Liver (tissue), 9 donors: ENCODE data around the gene NAV2. TPM values are rescaled to one million over a fixed set of nuclear protein-coding genes. Genes with fewer than 3 reads are reported as not detected.

Experiments
- DNase-seq: peaks from one replicate; pipeline ENCODE4 v3.0.0-alpha.2; 2017; ENCODE audit warnings: low spot score
- H3K27ac ChIP-seq, 2 donors: one replicate each; pipeline ENCODE4 v1.7.0; 2013; ENCODE audit warnings: inconsistent platforms in 2 of 2, low read length in 2 of 2, control low read depth in 1 of 2, low read depth in 1 of 2, mild to moderate bottlenecking in 1 of 2
- H3K27me3 ChIP-seq, 4 donors: one replicate each; pipeline versions ENCODE4 v1.6.1 to v1.7.0; 2013; ENCODE audit warnings: low read length in 3 of 4, inconsistent platforms in 1 of 4, mild to moderate bottlenecking in 1 of 4, moderate library complexity in 1 of 4; ENCODE audit not compliant: control insufficient read depth in 4 of 4, insufficient read depth in 4 of 4
- H3K36me3 ChIP-seq, 4 donors: one replicate each; pipeline versions ENCODE4 v1.6.1 to v1.7.0; 2013; ENCODE audit warnings: low read length in 3 of 4, mild to moderate bottlenecking in 3 of 4, low read depth in 1 of 4, moderate library complexity in 1 of 4; ENCODE audit not compliant: control insufficient read depth in 4 of 4, insufficient read depth in 3 of 4
- H3K4me1 ChIP-seq, 4 donors: one replicate each; pipeline versions ENCODE4 v1.6.1 to v1.7.0; 2013; ENCODE audit warnings: low read length in 3 of 4, mild to moderate bottlenecking in 3 of 4, moderate library complexity in 1 of 4; ENCODE audit not compliant: control insufficient read depth in 4 of 4, insufficient read depth in 4 of 4
- H3K4me3 ChIP-seq, 3 donors: one replicate each; pipeline versions ENCODE4 v1.6.1 to v1.7.0; 2013; ENCODE audit warnings: low read length in 3 of 3, control low read depth in 1 of 3, low read depth in 1 of 3, mild to moderate bottlenecking in 1 of 3
- H3K9ac ChIP-seq, 2 donors: one replicate each; pipeline ENCODE4 v1.7.0; 2013; ENCODE audit warnings: low read length in 2 of 2, mild to moderate bottlenecking in 2 of 2, moderate library complexity in 2 of 2, control low read depth in 1 of 2, low read depth in 1 of 2
- H3K9me3 ChIP-seq, 4 donors: one replicate each; pipeline versions ENCODE4 v1.6.1 to v1.7.0; 2013; ENCODE audit warnings: low read length in 3 of 4; ENCODE audit not compliant: control insufficient read depth in 4 of 4
- ATF3 ChIP-seq: IDR thresholded peaks from 2 replicates; pipeline ENCODE4 v1.6.1; 2016; ENCODE audit warnings: antibody characterized with exemption
- CTCF ChIP-seq: fragments of 150-350 bp; IDR thresholded peaks from 2 replicates; pipeline ENCODE4 v1.5.1; 2017; ENCODE audit warnings: improper control_type of control experiment, low read depth, low read length; ENCODE audit not compliant: missing input control
- EGR1 ChIP-seq, 2 donors: IDR thresholded peaks; 2 replicates each; pipeline ENCODE4 v1.6.1; 2016 to 2018; ENCODE audit warnings: antibody characterized with exemption in 2 of 2, low read depth in 2 of 2
- FOXA1 ChIP-seq: IDR thresholded peaks from 2 replicates; pipeline ENCODE4 v1.6.1; 2016; ENCODE audit warnings: antibody characterized with exemption
- FOXA2 ChIP-seq: IDR thresholded peaks from 2 replicates; pipeline ENCODE4 v1.6.1; 2016; ENCODE audit warnings: antibody characterized with exemption
- GABPA ChIP-seq, 2 donors: IDR thresholded peaks in 1 of 2; conservative IDR thresholded peaks in 1 of 2; 2 replicates each; pipeline ENCODE4 v1.6.1; 2016; ENCODE audit warnings: antibody characterized with exemption in 2 of 2, mild to moderate bottlenecking in 1 of 2, moderate library complexity in 1 of 2
- HNF4A ChIP-seq, 2 donors: conservative IDR thresholded peaks; 2 replicates each; pipeline ENCODE4 v1.6.1; 2016; ENCODE audit warnings: antibody characterized with exemption in 2 of 2, mild to moderate bottlenecking in 2 of 2
- HNF4G ChIP-seq: IDR thresholded peaks from 2 replicates; pipeline ENCODE4 v1.6.1; 2016; ENCODE audit warnings: antibody characterized with exemption
- JUND ChIP-seq, 2 donors: IDR thresholded peaks; 2 replicates each; pipeline ENCODE4 v1.6.1; 2016; ENCODE audit warnings: antibody characterized with exemption in 2 of 2
- NR2F2 ChIP-seq: IDR thresholded peaks from 2 replicates; pipeline ENCODE4 v1.6.1; 2016; ENCODE audit warnings: antibody characterized with exemption
- RAD21 ChIP-seq, 2 donors: IDR thresholded peaks; 2 replicates each; pipeline ENCODE4 v1.6.1; 2016; ENCODE audit warnings: antibody characterized with exemption in 2 of 2, mild to moderate bottlenecking in 2 of 2
- RXRA ChIP-seq, 2 donors: IDR thresholded peaks; 2 replicates each; pipeline ENCODE4 v1.6.1; 2017 to 2018; ENCODE audit warnings: antibody characterized with exemption in 2 of 2, mild to moderate bottlenecking in 1 of 2
- SP1 ChIP-seq: IDR thresholded peaks from 2 replicates; pipeline ENCODE4 v1.6.1; 2018; ENCODE audit warnings: antibody characterized with exemption, mild to moderate bottlenecking
- TAF1 ChIP-seq: conservative IDR thresholded peaks from 2 replicates; pipeline ENCODE4 v1.6.1; 2016; ENCODE audit warnings: antibody characterized with exemption, mild to moderate bottlenecking
- YY1 ChIP-seq: IDR thresholded peaks from 2 replicates; pipeline ENCODE4 v1.6.1; 2016; ENCODE audit warnings: antibody characterized with exemption, mild to moderate bottlenecking
- ZBTB33 ChIP-seq: IDR thresholded peaks from 2 replicates; pipeline ENCODE4 v1.6.1; 2016; ENCODE audit warnings: antibody characterized with exemption
- WGBS: extraction: QIAGEN DNeasy Blood & Tissue Kit; methylation state at CpG from one replicate; pipeline ENCODE4 v1.1.7; 2013; 5-methylcytosine and 5-hydroxymethylcytosine counted together
- polyA plus RNA-seq, 2 donors: library from polyadenylated mRNA; stranded (reverse) in 1 of 2; unstranded in 1 of 2; fragments of 200-250 nt in 1 of 2; fragments of >200 nt in 1 of 2; fragmentation: Nextera tagmentation in 1 of 2; extraction: Ambion mirVana in 1 of 2; gene quantifications; one replicate each; pipeline versions ENCODE4 v1.2.1 to v1.2.3, GENCODE V29; 2013 to 2015
- total RNA-seq, 2 donors: library from RNA; depleted of rRNA; stranded (reverse); fragments of >200 nt; gene quantifications; one replicate each; pipeline ENCODE4 v1.2.3, GENCODE V29; 2014
- TF ChIP-seq, protein P1 (sequence below): IDR thresholded peaks from 2 replicates; pipeline ENCODE4 v1.6.1; 2016; ENCODE audit warnings: antibody characterized with exemption
- TF ChIP-seq, protein P2 (sequence below): IDR thresholded peaks from 2 replicates; pipeline ENCODE4 v1.6.1; 2016; ENCODE audit warnings: antibody characterized with exemption, mild to moderate bottlenecking
- donor health status: healthy.
- donor health status: healthy.
- donor health status: healthy.
- donor health status: healthy.
- donor health status: healthy.

The NAV2 gene
- total and polyA plus RNA-seq, 4 donors: 6.3 to 20.5 (median 11.6) TPM

GRCh38 chr11:20050551-20051333, 338.1 kb downstream of the NAV2 start:
- Histone ChIP-seq H3K4me1 (no peaks in the 10 kb centered on the region), H3K36me3 (peaks cover 3 to 63% (median 51%) of the 10 kb centered on the region in 4 donors), H3K9ac (no peak overlapping the region), H3K9me3 (no peaks in the 10 kb centered on the region), H3K4me3 (no peak overlapping the region), H3K27me3 (no peaks in the 10 kb centered on the region), H3K27ac (no peak overlapping the region)
- TF ChIP-seq FOXA1 (no peak), NR2F2 (no peak), ZBTB33 (no peak), RXRA (IDR thresholded peaks at IDR 0.05) (no peak)
- TF ChIP-seq, protein P1, sequence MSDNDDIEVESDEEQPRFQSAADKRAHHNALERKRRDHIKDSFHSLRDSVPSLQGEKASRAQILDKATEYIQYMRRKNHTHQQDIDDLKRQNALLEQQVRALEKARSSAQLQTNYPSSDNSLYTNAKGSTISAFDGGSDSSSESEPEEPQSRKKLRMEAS: no peak
- WGBS: 90% methylated on average over 9 of the region's 9 CpGs
- no peak for DNase-seq

DNA sequence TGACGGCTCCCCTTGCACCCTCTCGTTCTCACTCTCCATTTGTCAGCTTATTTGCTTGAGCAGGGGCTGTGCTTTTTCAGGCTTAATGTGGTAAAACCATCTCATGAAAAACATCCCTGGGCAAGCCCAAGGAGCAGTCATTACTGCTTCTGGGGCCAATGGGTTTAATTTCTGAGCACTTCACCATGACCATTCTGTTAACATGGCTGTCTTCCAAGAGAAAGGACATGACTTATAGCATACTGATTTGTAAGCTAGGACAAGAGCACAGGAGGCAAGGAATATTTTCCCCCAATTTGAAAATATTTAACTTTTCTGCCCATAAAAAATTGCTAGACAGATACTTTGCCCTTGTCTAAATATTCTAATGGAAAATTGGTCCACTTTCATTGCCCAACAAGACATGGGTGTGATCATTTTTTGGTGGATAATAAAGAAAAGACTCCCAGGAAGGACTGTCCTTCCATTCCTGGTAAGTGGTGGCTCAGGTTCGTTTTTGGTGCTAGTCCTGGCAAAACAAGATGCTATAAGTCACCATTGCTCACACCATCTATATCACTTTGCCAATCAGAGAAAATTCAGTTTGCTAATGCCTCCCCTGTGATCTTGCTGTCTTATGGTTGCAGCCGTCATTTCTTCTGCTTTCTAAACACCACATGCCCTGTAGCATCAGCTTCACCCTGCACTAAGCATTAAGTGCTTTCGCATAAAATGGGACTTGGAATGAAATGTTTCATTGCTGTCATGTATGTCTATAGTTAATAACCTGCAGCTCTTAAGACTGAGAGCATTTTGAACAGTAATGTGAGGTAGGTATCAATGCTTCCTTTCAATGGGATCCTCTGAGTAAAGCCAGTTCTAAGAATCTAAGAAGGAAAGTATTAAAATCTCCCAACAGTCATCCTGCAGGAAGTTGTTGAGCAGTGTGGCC, 339.1 kb downstream of the NAV2 start:
- Histone ChIP-seq H3K9ac (no peak overlapping the region), H3K27me3 (no peaks in the 10 kb centered on the region), H3K4me3 (no peak overlapping the region), H3K27ac (no peak overlapping the region), H3K36me3 (peaks cover 3 to 69% (median 59%) of the 10 kb centered on the region in 4 donors), H3K4me1 (no peaks in the 10 kb centered on the region), H3K9me3 (no peaks in the 10 kb centered on the region)
- WGBS: 95% methylated on average over 5 of the region's 5 CpGs
- DNase-seq: no peak
- no peak for TF ChIP-seq YY1
- TF ChIP-seq RAD21 (IDR thresholded peaks at IDR 0.05): no peak
- TF ChIP-seq FOXA1: no peak
- TF ChIP-seq ATF3: no peak
- TF ChIP-seq HNF4G: no peak
- TF ChIP-seq JUND (IDR thresholded peaks at IDR 0.05): no peak
- no peak for TF ChIP-seq CTCF
- no peak for TF ChIP-seq TAF1
- no peak for TF ChIP-seq NR2F2
- TF ChIP-seq, protein P1: no peak
- no peak for TF ChIP-seq EGR1 (IDR thresholded peaks at IDR 0.05; ENCODE audit: low read depth in 2 of 2)
- no peak for TF ChIP-seq HNF4A (conservative IDR thresholded peaks at IDR 0.05)
- no peak for TF ChIP-seq SP1
- no peak for TF ChIP-seq ZBTB33
- no peak for TF ChIP-seq GABPA (IDR thresholded peaks at IDR 0.05 in 1 of 2, conservative IDR thresholded peaks at IDR 0.05 in 1 of 2)
- TF ChIP-seq FOXA2: no peak
- TF ChIP-seq, protein P2, sequence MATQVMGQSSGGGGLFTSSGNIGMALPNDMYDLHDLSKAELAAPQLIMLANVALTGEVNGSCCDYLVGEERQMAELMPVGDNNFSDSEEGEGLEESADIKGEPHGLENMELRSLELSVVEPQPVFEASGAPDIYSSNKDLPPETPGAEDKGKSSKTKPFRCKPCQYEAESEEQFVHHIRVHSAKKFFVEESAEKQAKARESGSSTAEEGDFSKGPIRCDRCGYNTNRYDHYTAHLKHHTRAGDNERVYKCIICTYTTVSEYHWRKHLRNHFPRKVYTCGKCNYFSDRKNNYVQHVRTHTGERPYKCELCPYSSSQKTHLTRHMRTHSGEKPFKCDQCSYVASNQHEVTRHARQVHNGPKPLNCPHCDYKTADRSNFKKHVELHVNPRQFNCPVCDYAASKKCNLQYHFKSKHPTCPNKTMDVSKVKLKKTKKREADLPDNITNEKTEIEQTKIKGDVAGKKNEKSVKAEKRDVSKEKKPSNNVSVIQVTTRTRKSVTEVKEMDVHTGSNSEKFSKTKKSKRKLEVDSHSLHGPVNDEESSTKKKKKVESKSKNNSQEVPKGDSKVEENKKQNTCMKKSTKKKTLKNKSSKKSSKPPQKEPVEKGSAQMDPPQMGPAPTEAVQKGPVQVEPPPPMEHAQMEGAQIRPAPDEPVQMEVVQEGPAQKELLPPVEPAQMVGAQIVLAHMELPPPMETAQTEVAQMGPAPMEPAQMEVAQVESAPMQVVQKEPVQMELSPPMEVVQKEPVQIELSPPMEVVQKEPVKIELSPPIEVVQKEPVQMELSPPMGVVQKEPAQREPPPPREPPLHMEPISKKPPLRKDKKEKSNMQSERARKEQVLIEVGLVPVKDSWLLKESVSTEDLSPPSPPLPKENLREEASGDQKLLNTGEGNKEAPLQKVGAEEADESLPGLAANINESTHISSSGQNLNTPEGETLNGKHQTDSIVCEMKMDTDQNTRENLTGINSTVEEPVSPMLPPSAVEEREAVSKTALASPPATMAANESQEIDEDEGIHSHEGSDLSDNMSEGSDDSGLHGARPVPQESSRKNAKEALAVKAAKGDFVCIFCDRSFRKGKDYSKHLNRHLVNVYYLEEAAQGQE: no peak
- no peak for TF ChIP-seq RXRA (IDR thresholded peaks at IDR 0.05)
